Measurements from ENCODE around the gene S100A2. TPM values are rescaled to one million over a fixed set of nuclear protein-coding genes. Genes with fewer than 3 reads are reported as not detected.

The S100A2 gene
- total and polyA plus RNA-seq, 4 donors, result 1.1 to 261 (median 54.8) TPM

DNA sequence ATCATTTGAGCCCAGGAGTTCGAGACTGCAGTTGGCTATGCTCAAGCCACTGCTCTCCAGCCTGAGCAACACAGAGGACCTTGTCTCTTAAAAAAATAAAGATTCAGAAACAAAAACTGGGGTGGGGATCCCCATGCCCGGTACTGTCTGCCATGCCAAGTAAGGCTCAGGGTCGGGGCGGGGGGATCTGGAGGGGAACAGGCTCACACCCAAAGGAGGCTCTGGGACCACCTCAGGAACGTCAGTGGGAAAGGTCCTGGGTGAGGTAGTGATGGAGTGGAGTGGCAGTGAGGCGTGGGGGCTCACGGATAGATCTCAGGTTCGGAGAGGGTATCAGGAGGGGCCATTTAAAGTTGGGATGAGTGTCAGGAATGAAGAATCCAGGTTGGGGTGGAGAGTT is 19.3 kb downstream of the S100A2 start:
- H3K27ac ChIP-seq (ENCODE audit: low read depth in 1 of 2, low read length in 1 of 2), result peak overlapping the region in 1 of 2 donors; percentile 96
- ATAC-seq (ENCODE audit: insufficient read depth, low FRiP score) (no peak), DNase-seq (no peak)
- no peak overlapping the region for H3K4me3 ChIP-seq
- no peaks in the 10 kb centered on the region for H3K9me3 ChIP-seq (ENCODE audit: control insufficient read depth in 4 of 4, insufficient read depth in 3 of 4, low read length in 3 of 4)
- 93 to 94% methylated on average over 8 of the region's 8 CpGs for WGBS, 2 donors
- peaks cover 3 to 67% (median 17%) of the 10 kb centered on the region in 5 donors for H3K4me1 ChIP-seq (ENCODE audit: control insufficient read depth in 5 of 5, insufficient read depth in 5 of 5, low read length in 5 of 5)
- no peak overlapping the region for H3K9ac ChIP-seq (ENCODE audit: insufficient read depth in 1 of 2, low read length in 2 of 2)
- H3K36me3 ChIP-seq (ENCODE audit: control insufficient read depth in 4 of 4, insufficient read depth in 4 of 4, low read length in 4 of 4), result peaks cover 0 to 3% (median 0%) of the 10 kb centered on the region in 4 donors
- no peaks in the 10 kb centered on the region for H3K27me3 ChIP-seq (ENCODE audit: control insufficient read depth in 3 of 3, insufficient read depth in 3 of 3, low read length in 2 of 3)
- TF ChIP-seq, protein P1, sequence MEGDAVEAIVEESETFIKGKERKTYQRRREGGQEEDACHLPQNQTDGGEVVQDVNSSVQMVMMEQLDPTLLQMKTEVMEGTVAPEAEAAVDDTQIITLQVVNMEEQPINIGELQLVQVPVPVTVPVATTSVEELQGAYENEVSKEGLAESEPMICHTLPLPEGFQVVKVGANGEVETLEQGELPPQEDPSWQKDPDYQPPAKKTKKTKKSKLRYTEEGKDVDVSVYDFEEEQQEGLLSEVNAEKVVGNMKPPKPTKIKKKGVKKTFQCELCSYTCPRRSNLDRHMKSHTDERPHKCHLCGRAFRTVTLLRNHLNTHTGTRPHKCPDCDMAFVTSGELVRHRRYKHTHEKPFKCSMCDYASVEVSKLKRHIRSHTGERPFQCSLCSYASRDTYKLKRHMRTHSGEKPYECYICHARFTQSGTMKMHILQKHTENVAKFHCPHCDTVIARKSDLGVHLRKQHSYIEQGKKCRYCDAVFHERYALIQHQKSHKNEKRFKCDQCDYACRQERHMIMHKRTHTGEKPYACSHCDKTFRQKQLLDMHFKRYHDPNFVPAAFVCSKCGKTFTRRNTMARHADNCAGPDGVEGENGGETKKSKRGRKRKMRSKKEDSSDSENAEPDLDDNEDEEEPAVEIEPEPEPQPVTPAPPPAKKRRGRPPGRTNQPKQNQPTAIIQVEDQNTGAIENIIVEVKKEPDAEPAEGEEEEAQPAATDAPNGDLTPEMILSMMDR (IDR thresholded peaks at IDR 0.05; ENCODE audit: control extremely low read depth, extremely low read depth), result no peak

DNA sequence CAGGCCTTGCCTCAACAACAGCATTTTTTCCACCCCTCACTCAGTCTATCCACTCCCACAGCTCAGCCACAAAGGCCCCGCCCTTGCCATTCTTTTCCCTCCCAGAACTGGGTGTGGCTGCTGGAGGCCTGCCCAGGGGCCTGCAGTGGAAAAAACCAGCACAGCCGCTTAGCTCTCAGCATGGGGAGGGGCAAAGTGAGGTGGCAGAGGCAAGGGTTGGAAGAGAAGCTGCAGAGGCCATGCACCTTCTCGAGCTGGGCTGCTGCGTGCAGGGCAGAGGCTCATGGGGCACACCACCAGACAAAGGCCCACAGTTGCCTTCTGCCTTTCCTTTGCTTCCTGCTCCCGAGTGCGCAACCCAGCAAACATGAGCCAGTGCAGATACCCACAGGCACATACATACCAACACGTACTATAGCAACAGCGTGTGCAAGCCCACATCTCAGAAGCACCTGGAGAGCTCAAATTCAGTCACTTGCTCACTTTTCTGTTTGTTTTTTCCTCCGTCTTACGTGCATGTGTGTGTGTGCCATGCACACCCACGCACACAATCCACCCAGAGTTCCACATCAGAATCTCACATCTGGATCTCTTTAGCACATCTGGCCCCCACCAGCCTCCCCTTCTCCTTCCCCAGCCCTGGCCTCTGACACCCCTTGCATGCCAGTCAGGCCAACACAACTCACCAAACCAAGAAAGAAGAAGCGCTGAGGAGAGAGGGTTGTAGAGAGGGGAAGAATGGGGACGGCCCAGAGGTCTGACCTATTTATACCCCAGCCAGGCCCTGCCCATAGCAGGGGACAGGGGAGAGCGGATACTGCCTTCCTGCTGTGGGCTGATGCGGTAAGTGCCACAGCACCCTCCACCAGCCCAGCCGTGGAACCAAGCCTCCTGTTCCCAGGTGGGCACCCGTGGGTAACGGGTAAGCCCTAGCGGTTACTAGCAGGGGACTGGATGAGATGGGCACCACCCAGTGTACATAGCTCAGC is 20.3 kb downstream of the S100A2 start, which contains the start of gene S100A4:
TSS of gene S100A4 (minus strand) at position 740 of the 989 bp plus-strand sequence. CDS start 1,012 bp downstream, outside the sequence.
- H3K4me1 ChIP-seq (ENCODE audit: control insufficient read depth in 5 of 5, insufficient read depth in 5 of 5, low read length in 5 of 5), result peaks cover 3 to 64% (median 17%) of the 10 kb centered on the region in 5 donors
- peak; percentile 88 for ATAC-seq (ENCODE audit: insufficient read depth, low FRiP score)
- peak within 1 kb of the TSS in 1 of 2 donors; percentile 51 for H3K9ac ChIP-seq (ENCODE audit: insufficient read depth in 1 of 2, low read length in 2 of 2)

DNA sequence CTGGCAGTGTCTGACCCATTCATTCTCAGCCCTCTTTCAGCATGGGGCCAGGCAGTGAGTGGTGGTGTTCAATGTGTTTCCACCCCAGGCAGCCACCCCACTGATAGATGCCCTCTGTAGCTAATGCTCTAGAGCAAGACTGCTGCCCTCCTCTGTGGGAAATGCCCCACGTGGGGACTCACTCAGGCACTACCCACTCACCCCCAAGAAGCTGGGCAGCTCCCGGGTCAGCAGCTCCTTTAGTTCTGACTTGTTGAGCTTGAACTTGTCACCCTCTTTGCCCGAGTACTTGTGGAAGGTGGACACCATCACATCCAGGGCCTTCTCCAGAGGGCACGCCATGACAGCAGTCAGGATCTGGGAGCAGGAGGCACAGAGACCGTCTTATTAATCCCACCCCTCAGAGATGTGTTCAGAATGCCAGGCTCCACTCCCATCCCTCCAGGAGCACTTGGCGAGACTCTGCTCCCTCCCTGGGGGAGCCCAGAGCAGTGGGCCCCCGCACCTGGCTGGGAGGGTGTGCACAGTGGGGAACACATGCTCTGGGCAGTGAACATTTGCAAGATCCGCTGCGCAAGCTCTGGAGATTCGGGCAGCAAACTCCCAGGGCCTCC is 21.1 kb downstream of the S100A2 start:
- 34 to 52% methylated on average over 10 of the region's 10 CpGs for WGBS, 2 donors

More for the DNA sequence above, 20.3 kb downstream of the S100A2 start, which contains the start of gene S100A4:
- DNase-seq, result peak; percentile 93
- no peaks in the 10 kb centered on the region for H3K9me3 ChIP-seq (ENCODE audit: control insufficient read depth in 4 of 4, insufficient read depth in 3 of 4, low read length in 3 of 4)
- TF ChIP-seq, protein P1 (IDR thresholded peaks at IDR 0.05; ENCODE audit: control extremely low read depth, extremely low read depth), result no peak
- no peaks in the 10 kb centered on the region for H3K27me3 ChIP-seq (ENCODE audit: control insufficient read depth in 3 of 3, insufficient read depth in 3 of 3, low read length in 2 of 3)
- H3K4me3 ChIP-seq, result peak within 1 kb of the TSS; percentile 40
- peak within 1 kb of the TSS; percentile 43 to 96 for H3K27ac ChIP-seq (ENCODE audit: low read depth in 1 of 2, low read length in 1 of 2)
- H3K36me3 ChIP-seq (ENCODE audit: control insufficient read depth in 4 of 4, insufficient read depth in 4 of 4, low read length in 4 of 4), result peaks cover 0 to 3% (median 0%) of the 10 kb centered on the region in 4 donors
- 12 to 14% methylated on average over 19 of the region's 19 CpGs for WGBS, 2 donors

More for the DNA sequence above, 21.1 kb downstream of the S100A2 start:
- H3K9me3 ChIP-seq (ENCODE audit: control insufficient read depth in 4 of 4, insufficient read depth in 3 of 4, low read length in 3 of 4), result no peaks in the 10 kb centered on the region
- H3K4me1 ChIP-seq (ENCODE audit: control insufficient read depth in 5 of 5, insufficient read depth in 5 of 5, low read length in 5 of 5), result peaks cover 3 to 57% (median 17%) of the 10 kb centered on the region in 5 donors
- peak overlapping the region in 1 of 2 donors; percentile 42 for H3K9ac ChIP-seq (ENCODE audit: insufficient read depth in 1 of 2, low read length in 2 of 2)
- H3K27ac ChIP-seq (ENCODE audit: low read depth in 1 of 2, low read length in 1 of 2), result peak overlapping the region; percentile 43 to 96
- no peak for DNase-seq
- TF ChIP-seq, protein P1 (IDR thresholded peaks at IDR 0.05; ENCODE audit: control extremely low read depth, extremely low read depth), result no peak
- ATAC-seq (ENCODE audit: insufficient read depth, low FRiP score), result no peak
- peaks cover 0 to 3% (median 0%) of the 10 kb centered on the region in 4 donors for H3K36me3 ChIP-seq (ENCODE audit: control insufficient read depth in 4 of 4, insufficient read depth in 4 of 4, low read length in 4 of 4)
- peak overlapping the region; percentile 30 for H3K4me3 ChIP-seq
- H3K27me3 ChIP-seq (ENCODE audit: control insufficient read depth in 3 of 3, insufficient read depth in 3 of 3, low read length in 2 of 3), result no peaks in the 10 kb centered on the region
